Glomerular visceral epithelial cell (primary cell): ENCODE results near the gene PRRG1.
A peak's percentile ranks its signal among the peaks of the same experiment; 100 is the strongest.
"Not testable (repeated sequence)": the region's sequence is repeated elsewhere in the genome, so short reads cannot be mapped to it uniquely, and the experiment has no call there.

Experiments
- DNase-seq: peaks from one replicate; pipeline ENCODE4 v3.0.0-alpha.2; 2016; ENCODE audit errors: extremely low spot score

Gene PRRG1

GRCh38 chrX:37378404-37378803, 29.2 kb downstream of the PRRG1 start:
- DNase-seq: peak; percentile 8

DNA sequence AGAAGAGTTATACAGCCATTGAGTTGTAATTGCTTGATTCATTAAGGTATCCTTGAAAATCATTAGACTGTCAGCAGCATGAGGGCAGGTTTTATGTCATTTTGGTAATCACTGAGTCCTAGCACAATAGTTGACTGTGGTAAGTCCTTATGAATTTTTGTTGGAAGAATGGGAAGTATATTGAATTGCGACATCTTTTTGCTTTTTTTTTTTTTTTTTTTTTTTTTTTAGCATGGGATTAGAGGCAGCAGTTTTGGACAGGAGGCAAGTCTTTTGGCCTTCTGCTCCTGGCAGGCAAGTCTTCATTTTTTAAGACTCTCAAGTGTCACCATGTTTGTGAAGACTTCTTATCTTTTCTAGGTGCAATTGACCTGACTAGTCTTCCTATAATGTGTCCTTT, 29.7 kb downstream of the PRRG1 start:
- no peak for DNase-seq

DNA sequence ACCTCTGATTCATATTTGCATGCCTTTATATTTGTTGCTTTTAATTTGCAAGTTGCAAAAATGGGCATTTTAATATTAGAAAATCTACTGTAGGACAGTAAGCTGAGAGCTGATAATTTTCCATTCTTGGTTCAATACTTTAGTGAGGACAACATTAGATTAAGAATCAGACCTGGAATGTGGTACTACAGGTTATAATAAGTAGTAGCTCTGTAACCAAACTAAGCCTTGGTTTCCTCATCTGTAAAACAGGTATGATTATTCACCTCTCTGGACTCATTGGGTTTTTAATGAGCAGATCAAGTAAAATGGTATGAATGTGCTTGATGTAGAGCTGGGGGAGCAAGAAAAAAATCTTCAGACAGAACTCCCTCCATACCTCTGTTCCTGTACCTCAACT, 31.1 kb downstream of the PRRG1 start:
- no peak for DNase-seq

GRCh38 chrX:37380924-37381323, 31.8 kb downstream of the PRRG1 start:
- peak; percentile 61 for DNase-seq

DNA sequence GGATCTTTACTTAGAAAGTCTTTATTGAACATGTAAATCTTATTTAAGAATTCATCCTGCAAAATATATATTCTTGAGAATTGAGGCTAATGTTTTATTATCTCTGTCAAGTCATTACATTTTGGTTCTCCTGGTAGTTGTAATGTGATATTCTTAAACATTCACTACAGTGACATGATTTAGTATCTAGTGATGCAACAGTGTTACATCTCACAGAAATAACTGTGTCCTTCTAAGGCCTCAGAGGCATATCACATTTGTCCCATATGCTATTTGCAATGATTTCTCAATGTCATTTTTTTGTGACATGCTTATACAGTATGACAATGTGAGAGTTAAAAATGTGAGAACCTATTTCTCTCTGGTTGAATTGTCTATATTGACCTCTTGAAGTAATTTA, 34.1 kb downstream of the PRRG1 start:
- DNase-seq: no peak

- no peak for DNase-seq
Observed at GRCh38 chrX:37388413-37388812, 39.2 kb downstream of the PRRG1 start.

- DNase-seq: peak; percentile 18
Observed at GRCh38 chrX:37405956-37406355, 56.8 kb downstream of the PRRG1 start.

DNA sequence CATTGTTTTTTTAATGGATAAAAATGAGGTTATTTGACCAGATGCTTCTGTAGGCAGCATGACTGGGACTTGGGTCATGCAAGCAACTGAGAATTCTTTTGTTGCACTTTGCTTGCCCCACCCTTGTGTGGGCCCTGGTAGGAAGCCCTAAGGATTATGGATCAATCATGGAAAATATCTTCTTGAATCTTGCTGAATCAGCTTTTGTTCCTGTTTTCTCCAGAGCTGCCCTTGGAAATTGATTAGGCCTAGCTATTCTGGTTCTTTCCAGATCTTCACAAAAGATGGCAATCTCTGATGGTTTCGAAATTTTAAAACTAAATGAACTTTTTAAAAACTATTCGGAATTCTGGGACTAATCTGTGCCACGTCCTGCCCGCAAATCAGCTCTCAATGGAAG, 58.6 kb downstream of the PRRG1 start:
- no peak for DNase-seq

GRCh38 chrX:37409278-37409677, 60.1 kb downstream of the PRRG1 start:
- DNase-seq: no peak

DNA sequence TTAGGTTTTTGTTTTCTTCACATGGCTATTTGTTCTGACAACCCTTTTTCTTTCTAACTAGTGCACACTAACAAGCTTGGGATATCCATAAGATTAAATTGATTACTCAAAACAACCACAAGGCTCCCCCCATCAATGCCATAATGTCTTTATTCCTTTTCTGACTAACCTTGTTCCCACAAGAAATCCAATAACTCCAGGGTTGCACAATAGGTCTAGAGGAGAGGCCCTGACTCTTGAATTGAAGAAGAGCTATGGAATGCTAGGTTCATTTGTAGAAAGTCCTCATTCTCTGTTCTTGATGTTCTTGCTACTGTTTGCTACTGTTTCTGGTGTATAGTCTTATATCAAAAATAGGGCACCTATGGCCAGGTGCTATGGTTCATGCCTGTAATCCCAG, 71.0 kb downstream of the PRRG1 start:
- no peak for DNase-seq

DNA sequence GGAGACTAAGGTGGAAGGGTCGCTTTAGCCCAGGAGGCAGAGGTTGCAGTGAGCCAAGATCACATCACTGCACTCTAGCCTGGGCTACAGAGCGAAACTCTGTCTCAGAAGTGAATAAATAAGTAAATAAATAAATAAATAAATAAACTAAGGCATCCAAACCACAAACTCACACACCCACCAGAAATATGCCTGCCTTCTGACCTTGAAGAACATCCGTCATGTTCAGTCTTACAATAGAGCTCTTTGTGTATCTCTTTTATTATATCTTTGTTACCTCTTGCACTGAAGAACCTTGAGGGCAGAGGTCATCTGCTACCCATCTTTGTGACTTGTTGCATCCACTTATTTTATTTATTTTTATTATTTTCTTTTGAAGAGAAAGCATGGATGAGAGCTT, 71.6 kb downstream of the PRRG1 start:
- no peak for DNase-seq

GRCh38 chrX:37424000-37424429, 74.9 kb downstream of the PRRG1 start:
- peak; percentile 28 for DNase-seq

DNA sequence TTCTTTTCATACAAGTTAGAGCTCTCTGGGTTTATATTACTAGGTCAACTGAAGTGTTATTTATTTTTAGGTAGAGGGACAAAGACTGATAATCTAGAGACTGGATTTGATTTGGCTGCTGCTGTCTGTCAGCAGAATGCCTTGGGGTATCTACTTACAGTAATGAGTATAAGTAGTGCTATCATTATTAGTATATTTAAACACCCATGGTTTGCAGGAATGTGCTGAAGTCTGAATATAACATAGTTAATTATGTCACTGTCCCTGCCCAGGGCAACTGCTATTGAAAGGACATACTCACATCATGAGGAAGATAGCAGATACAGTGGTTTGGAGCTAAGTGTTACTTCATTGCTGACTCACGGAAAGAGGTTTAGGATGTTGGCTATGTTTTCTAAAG, 76.2 kb downstream of the PRRG1 start:
- no peak for DNase-seq

DNA sequence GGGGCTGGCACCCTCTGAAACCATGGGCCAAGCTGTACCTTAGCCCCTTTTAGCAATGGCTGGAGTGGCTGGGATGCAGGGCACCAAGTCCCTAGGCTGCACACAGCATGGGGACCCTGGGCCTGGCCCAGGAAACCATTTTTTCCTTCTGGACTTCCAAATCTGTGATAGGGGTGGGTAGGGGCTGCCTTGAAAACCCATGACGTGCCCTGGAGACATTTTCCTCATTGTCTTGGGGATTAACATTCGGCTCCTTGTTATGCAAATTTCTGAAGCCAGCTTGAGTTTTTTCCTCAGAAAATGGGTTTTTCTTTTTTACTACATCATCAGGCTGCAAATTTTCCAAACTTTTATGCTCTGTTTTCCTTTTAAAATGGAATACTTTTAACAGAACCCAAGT, 79.8 kb downstream of the PRRG1 start:
- not testable (repeated sequence) for DNase-seq

GRCh38 chrX:37434362-37434761, 85.2 kb downstream of the PRRG1 start:
- no peak for DNase-seq

DNA sequence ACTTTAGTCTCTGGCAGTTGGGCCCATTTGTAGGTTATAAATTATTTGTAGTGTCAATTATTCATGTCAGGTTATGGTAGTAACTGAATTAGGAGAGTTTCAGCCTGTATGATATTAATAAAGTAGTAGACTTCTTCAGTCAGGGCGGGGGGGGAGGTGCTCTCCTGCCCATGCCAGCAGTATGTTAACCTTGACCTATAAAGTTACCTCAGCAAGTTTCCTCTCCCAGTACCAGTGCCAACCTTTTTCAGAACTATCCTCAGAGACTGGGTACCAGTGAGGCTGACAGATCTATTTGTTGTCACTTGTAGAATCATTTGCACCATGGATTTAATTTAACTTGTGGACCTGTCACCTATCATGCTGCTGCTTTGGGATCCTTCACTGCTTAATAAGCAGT, 88.0 kb downstream of the PRRG1 start:
- no peak for DNase-seq

- DNase-seq: no peak
Observed at GRCh38 chrX:37441377-37441776, 92.2 kb downstream of the PRRG1 start.

GRCh38 chrX:37445182-37445581, 96.0 kb downstream of the PRRG1 start:
- DNase-seq: no peak

- DNase-seq: no peak
Observed at GRCh38 chrX:37453821-37454220, 104.7 kb downstream of the PRRG1 start.

- DNase-seq: peak; percentile 61
Observed at GRCh38 chrX:37454537-37455285, 105.5 kb downstream of the PRRG1 start.

DNA sequence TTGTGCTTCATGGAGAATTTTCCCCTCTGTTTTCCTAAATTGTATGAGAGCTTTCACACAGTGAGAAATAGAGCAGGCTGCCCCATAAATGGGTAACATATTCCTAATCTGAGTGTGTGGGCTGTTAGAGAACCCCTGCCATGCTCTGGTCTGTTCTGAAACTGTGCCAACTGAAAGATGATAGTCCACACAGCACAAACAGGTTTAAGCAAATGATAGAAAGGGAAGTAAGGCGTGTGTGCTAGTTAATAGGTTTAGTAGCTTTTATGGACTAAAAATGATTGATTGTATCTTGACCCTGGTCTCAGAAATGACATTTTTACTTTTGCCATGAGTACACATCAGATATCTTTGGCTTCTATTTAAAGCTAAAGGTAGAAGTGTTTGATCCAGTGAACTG, 106.2 kb downstream of the PRRG1 start:
- DNase-seq: peak; percentile 1

GRCh38 chrX:37460285-37460684, 111.1 kb downstream of the PRRG1 start:
- DNase-seq: peak; percentile 40

- DNase-seq: no peak
Observed at GRCh38 chrX:37462346-37462745, 113.2 kb downstream of the PRRG1 start.

DNA sequence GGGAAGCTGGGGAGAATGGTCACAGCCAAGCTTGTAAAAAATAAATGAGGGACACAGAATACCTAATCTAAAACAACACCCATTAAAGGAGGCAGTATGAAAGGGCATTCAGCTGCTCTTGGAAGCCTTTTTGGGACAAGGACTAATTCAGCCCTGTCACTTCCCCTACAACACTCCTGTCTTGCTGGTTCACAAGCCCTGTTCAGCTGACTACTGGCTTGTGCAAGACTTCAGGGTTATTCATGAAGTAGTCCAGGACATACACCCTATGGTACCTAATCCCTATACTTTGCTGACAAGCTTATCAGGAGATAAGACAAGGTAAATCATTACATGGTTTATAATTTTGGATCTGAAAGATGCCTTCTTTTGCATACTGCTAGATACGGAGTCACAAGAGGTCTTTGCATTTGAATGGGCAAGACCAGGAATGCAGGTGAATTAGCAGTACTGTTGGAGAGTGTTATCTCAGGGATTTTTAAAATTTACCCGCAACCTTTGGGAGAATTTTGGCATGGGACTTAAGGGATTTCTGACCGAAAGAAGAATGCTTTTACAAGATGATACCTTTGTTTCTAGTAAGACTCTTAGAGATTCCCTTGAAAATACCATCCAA, 119.1 kb downstream of the PRRG1 start:
- DNase-seq: no peak
